BE2C (cell line): ENCODE results near the gene TMEM126A.

Source experiments
- DNase-seq: peaks from one replicate; pipeline ENCODE4 v3.0.0-alpha.2; 2020
- H3K27me3 ChIP-seq: fragments of 250-450 bp; sonication (Bioruptor Pico); 2 replicates; pipeline ENCODE4 v1.5.1; 2020; ENCODE audit warnings: mild to moderate bottlenecking
- H3K36me3 ChIP-seq: fragments of 250-450 bp; sonication (Bioruptor Pico); 2 replicates; pipeline ENCODE4 v1.5.1; 2020; ENCODE audit warnings: mild to moderate bottlenecking
- H3K4me1 ChIP-seq: fragments of 250-450 bp; sonication (Bioruptor Pico); 2 replicates; pipeline ENCODE4 v1.5.1; 2020
- H3K4me3 ChIP-seq: 2 replicates; pipeline ENCODE4 v1.5.1; 2011; ENCODE audit warnings: low read depth, low read length
- H3K9me3 ChIP-seq: fragments of 250-450 bp; sonication (Bioruptor Pico); 2 replicates; pipeline ENCODE4 v1.5.1; 2020
- TF ChIP-seq, protein P1 (sequence below): IDR thresholded peaks from 2 replicates; pipeline ENCODE4 v1.5.1; 2012; ENCODE audit warnings: mild to moderate bottlenecking, low read depth, low read length

TMEM126A gene

DNA sequence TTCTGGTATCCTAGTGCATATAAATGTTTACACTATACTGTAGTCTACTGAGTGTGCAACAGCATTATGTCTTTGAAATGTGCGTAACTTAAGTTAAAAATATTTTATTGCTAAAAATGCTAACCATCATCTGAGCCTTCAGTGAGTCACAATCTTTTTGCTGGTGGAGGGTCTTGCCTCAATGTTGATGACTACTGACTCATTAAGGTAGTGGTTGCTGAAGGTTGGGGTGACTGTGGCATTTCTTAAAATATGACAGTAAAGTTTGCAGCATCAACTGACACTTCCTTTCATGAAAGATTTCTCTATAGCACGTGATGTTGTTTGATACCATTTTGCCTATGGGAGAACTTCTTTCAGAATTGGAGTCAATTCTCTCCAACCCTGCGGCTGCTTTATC lies 25.6 kb downstream of the TMEM126A start:
- H3K9me3 ChIP-seq: no peaks in the 10 kb centered on the region
- DNase-seq: no peak
- no peaks in the 10 kb centered on the region for H3K36me3 ChIP-seq
- H3K4me3 ChIP-seq: no peak overlapping the region
- no peaks in the 10 kb centered on the region for H3K4me1 ChIP-seq
- H3K27me3 ChIP-seq: peaks cover 15% of the 10 kb centered on the region
- TF ChIP-seq, protein P1, sequence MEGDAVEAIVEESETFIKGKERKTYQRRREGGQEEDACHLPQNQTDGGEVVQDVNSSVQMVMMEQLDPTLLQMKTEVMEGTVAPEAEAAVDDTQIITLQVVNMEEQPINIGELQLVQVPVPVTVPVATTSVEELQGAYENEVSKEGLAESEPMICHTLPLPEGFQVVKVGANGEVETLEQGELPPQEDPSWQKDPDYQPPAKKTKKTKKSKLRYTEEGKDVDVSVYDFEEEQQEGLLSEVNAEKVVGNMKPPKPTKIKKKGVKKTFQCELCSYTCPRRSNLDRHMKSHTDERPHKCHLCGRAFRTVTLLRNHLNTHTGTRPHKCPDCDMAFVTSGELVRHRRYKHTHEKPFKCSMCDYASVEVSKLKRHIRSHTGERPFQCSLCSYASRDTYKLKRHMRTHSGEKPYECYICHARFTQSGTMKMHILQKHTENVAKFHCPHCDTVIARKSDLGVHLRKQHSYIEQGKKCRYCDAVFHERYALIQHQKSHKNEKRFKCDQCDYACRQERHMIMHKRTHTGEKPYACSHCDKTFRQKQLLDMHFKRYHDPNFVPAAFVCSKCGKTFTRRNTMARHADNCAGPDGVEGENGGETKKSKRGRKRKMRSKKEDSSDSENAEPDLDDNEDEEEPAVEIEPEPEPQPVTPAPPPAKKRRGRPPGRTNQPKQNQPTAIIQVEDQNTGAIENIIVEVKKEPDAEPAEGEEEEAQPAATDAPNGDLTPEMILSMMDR: no peak

DNA sequence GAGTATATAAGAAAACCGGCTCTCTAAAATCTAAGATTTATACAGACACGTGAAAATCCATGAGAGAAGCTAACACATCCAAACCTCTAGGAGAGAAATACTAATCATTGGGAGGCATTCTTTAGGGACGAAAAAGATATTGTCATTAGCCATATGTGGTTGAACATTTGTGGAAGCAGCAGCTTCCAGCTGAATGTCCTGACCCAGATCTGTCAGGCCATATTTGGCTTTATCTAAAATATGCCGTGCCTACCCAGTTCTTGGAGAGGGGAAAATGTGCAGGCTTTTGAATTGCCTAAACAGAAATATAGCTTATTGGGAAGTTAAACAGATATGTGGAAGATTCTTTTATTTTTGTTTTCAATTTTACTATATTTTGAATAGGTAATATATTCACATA lies 31.8 kb downstream of the TMEM126A start:
- Histone ChIP-seq H3K36me3 (no peaks in the 10 kb centered on the region), H3K4me3 (no peak overlapping the region), H3K4me1 (peaks cover 2% of the 10 kb centered on the region; the same call in 1 of the 2 replicates), H3K9me3 (no peaks in the 10 kb centered on the region), H3K27me3 (peaks cover 2% of the 10 kb centered on the region)
- no peak for DNase-seq
- TF ChIP-seq, protein P1: no peak

DNA sequence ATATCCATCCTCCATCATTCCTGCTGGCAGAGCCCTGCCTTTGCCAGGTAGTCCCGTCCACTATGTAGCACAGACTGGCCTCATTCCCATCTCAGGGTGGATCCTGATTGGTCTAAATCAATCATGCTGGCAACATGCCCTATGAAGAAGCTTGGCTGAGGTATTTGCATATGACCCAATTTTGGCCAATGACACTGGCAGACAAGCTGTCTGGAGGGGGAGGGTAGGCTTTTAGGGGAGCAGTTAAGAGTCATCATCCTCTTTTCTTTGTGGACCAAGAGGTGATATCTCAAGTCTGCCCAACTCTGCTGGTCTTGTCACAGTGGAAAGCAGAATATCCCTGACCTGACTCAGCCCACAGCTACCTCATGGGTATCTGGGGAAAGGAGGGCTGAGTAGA lies 33.1 kb downstream of the TMEM126A start:
- DNase-seq: peak; percentile 27
- Histone ChIP-seq H3K36me3 (no peaks in the 10 kb centered on the region), H3K27me3 (no peaks in the 10 kb centered on the region), H3K4me3 (no peak overlapping the region), H3K4me1 (peaks cover 2% of the 10 kb centered on the region; the same call in 1 of the 2 replicates), H3K9me3 (no peaks in the 10 kb centered on the region)
- TF ChIP-seq, protein P1: no peak

DNA sequence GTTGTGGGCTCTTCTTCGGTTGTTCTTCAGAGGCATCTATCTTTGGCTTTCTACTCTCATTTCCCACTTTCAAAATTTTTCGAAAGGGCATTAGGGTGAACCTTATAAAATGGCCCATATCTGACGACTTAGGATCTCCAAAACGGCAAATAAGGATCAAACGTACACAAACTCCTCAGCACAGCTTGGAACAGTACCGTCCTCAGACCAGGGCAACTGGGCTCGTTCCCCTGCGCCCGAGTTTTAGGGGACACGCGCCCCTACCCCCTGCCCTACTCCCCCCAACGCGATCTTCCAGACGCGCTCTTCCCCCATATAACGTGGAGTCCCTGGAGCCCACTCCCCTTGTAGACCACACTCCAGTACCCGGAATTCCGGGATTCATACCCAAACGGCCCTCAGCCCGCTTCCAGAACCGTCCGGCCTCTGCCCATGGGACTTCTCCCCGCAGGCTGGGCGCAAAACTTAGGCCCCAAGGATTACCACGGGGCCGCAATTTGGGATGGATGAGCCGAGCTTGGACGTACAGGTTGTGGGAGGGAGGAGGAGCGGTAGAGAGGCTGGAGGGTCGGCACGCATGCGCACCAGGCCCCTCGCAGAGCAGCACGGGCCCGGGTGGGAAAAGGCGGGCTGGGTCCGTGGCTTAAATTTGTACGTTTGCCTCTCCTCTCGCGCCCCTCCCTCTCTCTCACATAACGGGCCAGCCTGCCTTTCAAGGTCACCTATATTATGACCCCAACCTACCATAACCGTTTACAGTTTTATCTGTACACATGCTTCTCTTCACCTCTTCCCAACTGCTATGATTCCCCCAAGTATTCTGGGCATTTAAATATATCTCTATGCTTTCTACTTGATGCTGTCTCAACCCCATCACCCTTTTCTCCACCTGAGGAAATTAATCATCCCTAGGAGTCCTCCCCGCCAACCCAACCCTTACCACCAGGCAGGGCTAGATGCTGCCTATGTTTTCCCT lies 34.9 kb downstream of the TMEM126A start:
- Histone ChIP-seq H3K9me3 (no peaks in the 10 kb centered on the region), H3K36me3 (no peaks in the 10 kb centered on the region), H3K4me1 (peaks cover 2% of the 10 kb centered on the region; the same call in 1 of the 2 replicates), H3K4me3 (peak overlapping the region; percentile 85), H3K27me3 (no peaks in the 10 kb centered on the region)
- peak; percentile 86 for DNase-seq
- TF ChIP-seq, protein P1: no peak

DNA sequence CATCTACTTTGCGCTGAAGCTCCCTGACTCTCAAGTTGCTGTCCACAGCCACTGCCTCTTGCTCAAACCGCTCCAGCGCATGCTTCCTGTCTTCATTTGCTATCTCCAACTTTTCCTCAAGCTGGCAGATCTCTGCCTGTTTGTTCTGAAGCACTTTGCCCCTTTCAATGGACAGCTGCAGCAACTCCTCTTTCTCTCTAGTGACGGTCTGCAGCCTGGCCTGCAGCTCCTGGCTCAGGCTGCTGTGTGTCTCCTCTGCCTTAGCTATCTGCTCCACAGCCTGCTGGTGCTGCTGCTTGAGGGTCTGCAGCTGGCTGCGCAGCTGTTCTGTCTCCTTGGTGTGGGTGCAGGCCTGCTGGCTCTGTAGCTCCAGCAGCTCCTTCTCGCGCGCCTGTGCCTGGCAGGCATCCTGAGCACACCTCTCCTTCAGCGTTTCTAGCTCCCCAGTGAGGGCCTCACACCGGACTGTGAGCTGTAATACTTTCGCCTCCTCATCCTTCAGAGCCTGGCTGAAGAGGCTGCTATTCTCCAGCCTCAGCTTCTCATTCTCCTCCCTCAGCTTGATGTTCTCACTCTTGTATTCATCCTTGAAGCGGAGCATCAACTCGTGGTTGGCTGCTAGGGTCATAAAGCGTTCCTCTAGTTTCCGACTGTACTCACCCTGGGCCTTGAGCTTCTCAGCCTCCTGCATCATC lies 37.5 kb downstream of the TMEM126A start:
- Histone ChIP-seq H3K27me3 (peaks cover 6% of the 10 kb centered on the region), H3K36me3 (no peaks in the 10 kb centered on the region), H3K4me3 (peak overlapping the region; percentile 84), H3K4me1 (peaks cover 2% of the 10 kb centered on the region; the same call in 1 of the 2 replicates), H3K9me3 (no peaks in the 10 kb centered on the region)
- peak; percentile 66 for DNase-seq
- TF ChIP-seq, protein P1: no peak
